Fibroblast of lung (primary cell): ENCODE data around the gene ZNF774. TPM values are rescaled to one million over a fixed set of nuclear protein-coding genes. Genes with fewer than 3 reads are reported as not detected.

Experiments
- DNase-seq, 2 donors: peaks; one replicate each; pipeline versions ENCODE4 v3.0.0 to v3.0.0-alpha.2; 2010; ENCODE audit warnings: low read depth in 2 of 2
- H2AFZ ChIP-seq: 2 replicates; pipeline ENCODE4 v1.5.1; 2012; ENCODE audit warnings: low read length, control low read depth, inconsistent platforms
- H3K27ac ChIP-seq: 2 replicates; pipeline ENCODE4 v1.5.1; 2011; ENCODE audit warnings: low read length, control low read depth; ENCODE audit not compliant: insufficient read depth
- H3K27me3 ChIP-seq: 2 replicates; pipeline ENCODE4 v1.5.1; 2011; ENCODE audit warnings: mild to moderate bottlenecking, low read length; ENCODE audit not compliant: control insufficient read depth, insufficient read depth
- H3K36me3 ChIP-seq: 2 replicates; pipeline ENCODE4 v1.5.1; 2011; ENCODE audit warnings: low read length; ENCODE audit not compliant: control insufficient read depth, insufficient read depth
- H3K4me1 ChIP-seq: 2 replicates; pipeline ENCODE4 v1.5.1; 2011; ENCODE audit warnings: low read length; ENCODE audit not compliant: control insufficient read depth, insufficient read depth; ENCODE audit errors: extremely low read depth
- H3K4me2 ChIP-seq: 2 replicates; pipeline ENCODE4 v1.5.1; 2011; ENCODE audit warnings: low read length, control low read depth; ENCODE audit not compliant: insufficient read depth; ENCODE audit errors: extremely low read depth
- H3K4me3 ChIP-seq, 4 experiments: fragments of 200-600 bp in 1 of 4; sonication (generic) in 1 of 4; replicated peaks in 1 of 4; 2 replicates each; pipeline ENCODE4 v1.5.1; 2011 to 2016; ENCODE audit warnings: low read length in 4 of 4, low read depth in 3 of 4, mild to moderate bottlenecking in 3 of 4, control low read depth in 2 of 4, inconsistent platforms in 1 of 4, mixed read lengths in 1 of 4; ENCODE audit not compliant: insufficient read depth in 1 of 4; ENCODE audit errors: control extremely low read depth in 1 of 4
- H3K79me2 ChIP-seq: 2 replicates; pipeline ENCODE4 v1.5.1; 2012; ENCODE audit warnings: mild to moderate bottlenecking, low read length, inconsistent platforms; ENCODE audit not compliant: control insufficient read depth, insufficient read depth
- H3K9ac ChIP-seq: 2 replicates; pipeline ENCODE4 v1.5.1; 2011; ENCODE audit warnings: mild to moderate bottlenecking, low read length, control low read depth; ENCODE audit not compliant: insufficient read depth
- H3K9me3 ChIP-seq: 2 replicates; pipeline ENCODE4 v1.5.1; 2012; ENCODE audit warnings: low read depth, low read length; ENCODE audit not compliant: control insufficient read depth, insufficient read depth
- H4K20me1 ChIP-seq: 2 replicates; pipeline ENCODE4 v1.5.1; 2011; ENCODE audit warnings: low read length; ENCODE audit not compliant: control insufficient read depth, insufficient read depth; ENCODE audit errors: extremely low read depth
- EZH2 ChIP-seq: IDR thresholded peaks from 2 replicates; pipeline ENCODE4 v1.5.1; 2012; ENCODE audit warnings: low read length, control low read depth, mild to moderate bottlenecking; ENCODE audit errors: missing control alignments
- polyA plus RNA-seq, 2 donors: library from polyadenylated mRNA; depleted of rRNA in 1 of 2; stranded (reverse) in 1 of 2; unstranded in 1 of 2; fragments of >200 nt; gene quantifications; 2 replicates each; pipeline ENCODE4 v1.2.1, GENCODE V29; 2011 to 2012; ENCODE audit warnings: missing spikeins in 1 of 2
- total RNA-seq: library from RNA; depleted of rRNA; stranded (reverse); fragments of >200 nt; gene quantifications from 2 replicates; pipeline ENCODE4 v1.2.1, GENCODE V29; 2014
- TF ChIP-seq, protein P1 (sequence below), 2 donors: IDR thresholded peaks in 1 of 2; conservative IDR thresholded peaks in 1 of 2; 1 replicate in 1 of 2; 2 replicates in 1 of 2; pipeline ENCODE4 v1.5.1; 2011 to 2012; ENCODE audit warnings: low read length in 2 of 2, control low read depth in 1 of 2, inconsistent platforms in 1 of 2, low read depth in 1 of 2, mild to moderate bottlenecking in 1 of 2

ZNF774 gene
- total and polyA plus RNA-seq, 2 donors (not counting 1 experiment from before 2014, with no cell fraction given) = 1.3 to 1.8 TPM

DNA sequence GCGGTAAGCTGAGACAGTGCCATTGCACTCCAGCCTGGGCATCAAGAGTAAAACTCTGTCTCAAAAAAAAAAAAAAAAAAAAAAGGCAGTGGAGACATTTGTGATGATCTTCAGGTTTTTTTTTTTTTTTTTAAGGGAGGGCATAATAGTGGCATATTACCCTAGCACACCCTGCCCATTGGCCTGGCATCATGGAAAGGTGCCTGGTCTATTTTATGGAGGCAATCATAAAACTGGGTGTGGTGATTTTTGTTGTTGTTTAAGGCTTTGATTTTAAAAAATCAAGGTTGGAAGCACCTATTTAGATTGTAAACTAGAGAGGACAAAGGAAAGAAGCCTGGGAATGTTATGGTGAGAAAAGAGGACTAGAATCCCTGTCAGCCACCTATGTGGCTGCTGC, 42.0 kb downstream of the ZNF774 start:
- no peak for DNase-seq
- no peak overlapping the region for H3K9ac ChIP-seq
- H3K36me3 ChIP-seq = peaks cover 5% of the 10 kb centered on the region
- H3K4me2 ChIP-seq = no peak overlapping the region
- peaks cover 2% of the 10 kb centered on the region for H3K4me1 ChIP-seq
- TF ChIP-seq, protein P1, sequence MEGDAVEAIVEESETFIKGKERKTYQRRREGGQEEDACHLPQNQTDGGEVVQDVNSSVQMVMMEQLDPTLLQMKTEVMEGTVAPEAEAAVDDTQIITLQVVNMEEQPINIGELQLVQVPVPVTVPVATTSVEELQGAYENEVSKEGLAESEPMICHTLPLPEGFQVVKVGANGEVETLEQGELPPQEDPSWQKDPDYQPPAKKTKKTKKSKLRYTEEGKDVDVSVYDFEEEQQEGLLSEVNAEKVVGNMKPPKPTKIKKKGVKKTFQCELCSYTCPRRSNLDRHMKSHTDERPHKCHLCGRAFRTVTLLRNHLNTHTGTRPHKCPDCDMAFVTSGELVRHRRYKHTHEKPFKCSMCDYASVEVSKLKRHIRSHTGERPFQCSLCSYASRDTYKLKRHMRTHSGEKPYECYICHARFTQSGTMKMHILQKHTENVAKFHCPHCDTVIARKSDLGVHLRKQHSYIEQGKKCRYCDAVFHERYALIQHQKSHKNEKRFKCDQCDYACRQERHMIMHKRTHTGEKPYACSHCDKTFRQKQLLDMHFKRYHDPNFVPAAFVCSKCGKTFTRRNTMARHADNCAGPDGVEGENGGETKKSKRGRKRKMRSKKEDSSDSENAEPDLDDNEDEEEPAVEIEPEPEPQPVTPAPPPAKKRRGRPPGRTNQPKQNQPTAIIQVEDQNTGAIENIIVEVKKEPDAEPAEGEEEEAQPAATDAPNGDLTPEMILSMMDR (conservative IDR thresholded peaks at IDR 0.05 in 1 of 2, IDR thresholded peaks at IDR 0.05 in 1 of 2; ENCODE audit: low read depth in 1 of 2, low read length in 2 of 2) = no peak
- no peak for TF ChIP-seq EZH2
- H4K20me1 ChIP-seq = no peaks in the 10 kb centered on the region
- H2AFZ ChIP-seq = no peak overlapping the region
- H3K79me2 ChIP-seq = peaks cover 93% of the 10 kb centered on the region
- H3K9me3 ChIP-seq = no peaks in the 10 kb centered on the region
- H3K4me3 ChIP-seq = no peak overlapping the region
- H3K27me3 ChIP-seq = no peaks in the 10 kb centered on the region
- no peak overlapping the region for H3K27ac ChIP-seq

DNA sequence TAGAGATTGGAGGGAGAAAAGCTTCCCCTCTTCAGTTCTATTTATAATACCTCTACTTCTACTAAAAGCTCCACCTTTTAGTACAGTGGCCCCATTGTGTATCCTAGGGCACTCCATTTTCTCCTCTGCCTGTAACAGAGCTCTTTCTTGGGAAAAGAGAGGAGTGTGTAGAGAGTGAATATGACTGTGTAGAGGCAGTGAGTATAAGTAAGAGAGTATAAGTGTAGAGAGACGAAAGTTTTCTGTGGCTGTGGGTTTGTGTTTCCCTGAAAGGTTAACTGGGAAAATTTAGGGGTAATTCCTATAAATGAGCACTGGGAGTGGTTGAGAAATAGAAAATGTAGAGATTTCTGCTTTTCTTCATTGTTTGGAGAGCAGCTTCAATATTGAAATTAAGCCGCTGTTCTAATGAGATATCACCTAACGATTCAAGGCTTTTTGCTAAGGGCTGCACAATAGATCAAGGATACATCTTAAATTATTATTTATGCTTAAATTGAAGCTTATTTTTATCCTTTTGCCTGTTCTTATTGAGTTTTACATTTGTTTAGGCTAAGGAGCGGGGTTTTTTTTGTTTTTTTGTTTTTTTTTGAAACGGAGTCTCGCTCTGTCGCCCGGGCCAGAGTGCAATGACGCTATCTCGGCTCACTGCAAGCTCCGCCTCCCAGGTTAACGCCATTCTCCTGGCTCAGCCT, 42.8 kb downstream of the ZNF774 start:
- H3K4me3 ChIP-seq = no peak overlapping the region
- H4K20me1 ChIP-seq = no peaks in the 10 kb centered on the region
- peaks cover 2% of the 10 kb centered on the region for H3K4me1 ChIP-seq
- H3K4me2 ChIP-seq = no peak overlapping the region
- H3K27me3 ChIP-seq = no peaks in the 10 kb centered on the region
- TF ChIP-seq EZH2 = no peak
- TF ChIP-seq, protein P1 (conservative IDR thresholded peaks at IDR 0.05 in 1 of 2, IDR thresholded peaks at IDR 0.05 in 1 of 2; ENCODE audit: low read depth in 1 of 2, low read length in 2 of 2) = no peak
- no peaks in the 10 kb centered on the region for H3K9me3 ChIP-seq
- H2AFZ ChIP-seq = no peak overlapping the region
- H3K27ac ChIP-seq = no peak overlapping the region
- DNase-seq = no peak
- H3K36me3 ChIP-seq = peaks cover 5% of the 10 kb centered on the region
- H3K79me2 ChIP-seq = peaks cover 93% of the 10 kb centered on the region
- H3K9ac ChIP-seq = no peak overlapping the region

DNA sequence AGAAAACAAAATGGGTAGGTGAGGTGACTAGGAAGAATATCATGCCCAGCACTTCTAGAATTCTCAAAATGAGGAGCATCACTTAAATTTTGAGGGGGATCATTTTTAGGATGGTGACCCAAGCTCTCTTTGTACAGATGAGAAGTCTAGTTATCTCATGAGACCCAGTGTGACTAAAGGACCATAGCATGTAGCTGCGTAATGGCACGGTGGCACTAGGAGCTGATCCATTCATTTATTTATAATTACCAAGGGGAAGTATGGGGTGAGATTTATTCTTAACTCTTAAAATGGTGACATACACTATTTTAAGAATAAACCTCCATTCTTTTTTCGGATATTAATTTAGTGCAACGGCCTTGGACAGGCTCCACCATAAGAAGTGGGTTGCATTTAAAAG, 44.2 kb downstream of the ZNF774 start:
- H2AFZ ChIP-seq = no peak overlapping the region
- no peak overlapping the region for H3K9ac ChIP-seq
- peaks cover 11% of the 10 kb centered on the region for H3K4me1 ChIP-seq
- H3K79me2 ChIP-seq = peaks cover 92% of the 10 kb centered on the region
- peaks cover 1% of the 10 kb centered on the region for H3K36me3 ChIP-seq
- no peak overlapping the region for H3K4me2 ChIP-seq
- H3K4me3 ChIP-seq = no peak overlapping the region
- no peaks in the 10 kb centered on the region for H4K20me1 ChIP-seq
- DNase-seq = no peak
- no peak overlapping the region for H3K27ac ChIP-seq
- no peaks in the 10 kb centered on the region for H3K9me3 ChIP-seq
- no peaks in the 10 kb centered on the region for H3K27me3 ChIP-seq
- TF ChIP-seq, protein P1 (conservative IDR thresholded peaks at IDR 0.05 in 1 of 2, IDR thresholded peaks at IDR 0.05 in 1 of 2; ENCODE audit: low read depth in 1 of 2, low read length in 2 of 2) = no peak
- TF ChIP-seq EZH2 = no peak
